Nephron progenitor cell (in vitro differentiated cells): ENCODE data around the gene ZFC3H1.

Experiments
- DNase-seq: peaks from one replicate; pipeline ENCODE4 v3.0.0; 2021
- H3K27ac Mint-ChIP-seq: 2 replicates; pipeline ENCODE4 v1.8.0; 2021; ENCODE audit warnings: mild to moderate bottlenecking, moderate library complexity, mixed read lengths
- H3K27me3 Mint-ChIP-seq: 2 replicates; pipeline ENCODE4 v1.8.0; 2021; ENCODE audit warnings: mild to moderate bottlenecking, low read depth, mixed read lengths; ENCODE audit not compliant: poor library complexity
- H3K36me3 Mint-ChIP-seq: 2 replicates; pipeline ENCODE4 v1.8.0; 2021; ENCODE audit warnings: low read depth, mixed read lengths
- H3K4me1 Mint-ChIP-seq: 2 replicates; pipeline ENCODE4 v1.8.0; 2021; ENCODE audit warnings: mixed read lengths
- H3K4me3 Mint-ChIP-seq: 2 replicates; pipeline ENCODE4 v1.8.0; 2021; ENCODE audit warnings: mild to moderate bottlenecking, moderate library complexity, mixed read lengths
- H3K9me3 Mint-ChIP-seq: 2 replicates; pipeline ENCODE4 v1.8.0; 2021; ENCODE audit warnings: mild to moderate bottlenecking, moderate library complexity, mixed read lengths
- CTCF ChIP-seq: fragments of 200-600 bp; sonication (generic); IDR thresholded peaks from 2 replicates; pipeline ENCODE4 v1.5.0; 2021; ENCODE audit warnings: antibody characterized with exemption

ZFC3H1 gene

DNA sequence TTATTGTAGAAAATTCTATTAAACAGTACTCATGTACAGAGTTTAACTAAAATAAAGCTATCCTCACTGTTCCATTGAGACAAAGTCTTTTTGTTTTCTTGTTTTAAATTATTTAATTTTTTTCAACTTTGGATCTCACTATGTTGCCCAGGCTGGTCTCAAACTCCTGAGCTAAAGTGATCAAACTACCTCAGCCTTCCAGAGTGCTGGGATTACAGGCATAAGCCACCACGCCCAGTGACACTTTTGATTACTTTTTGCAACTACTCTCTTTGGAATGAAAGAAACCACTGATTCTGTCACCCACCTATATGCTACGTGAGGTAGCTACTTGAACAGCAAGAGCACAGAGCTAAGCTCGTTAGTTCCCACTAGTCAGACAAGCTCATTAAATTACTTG lies 17.1 kb downstream of the ZFC3H1 start:
- Mint-ChIP-seq H3K27ac (no peak overlapping the region), H3K36me3 (peaks cover 46% of the 10 kb centered on the region), H3K4me1 (no peaks in the 10 kb centered on the region), H3K4me3 (no peak overlapping the region), H3K9me3 (no peaks in the 10 kb centered on the region), H3K27me3 (peaks cover 3% of the 10 kb centered on the region)
- TF ChIP-seq CTCF: no peak
- DNase-seq: no peak

DNA sequence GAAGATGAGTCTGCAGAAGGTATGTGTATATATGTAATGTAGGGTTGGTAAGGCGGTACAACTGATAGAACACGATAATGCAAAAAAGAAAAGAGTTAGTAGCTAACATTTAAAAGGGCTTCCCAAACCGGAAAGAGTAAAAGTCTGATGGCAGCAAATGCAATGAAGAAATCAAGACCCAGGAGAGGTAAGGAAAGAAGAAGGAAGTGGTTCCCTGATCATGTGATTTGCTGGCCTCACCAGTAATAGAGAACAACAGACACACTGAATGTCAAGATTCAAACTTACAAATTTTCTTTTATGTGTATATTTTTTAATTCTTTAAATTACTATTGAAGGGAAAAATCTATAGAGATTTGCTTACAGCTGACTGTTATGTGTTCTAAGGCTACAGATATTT lies 18.4 kb downstream of the ZFC3H1 start:
- Mint-ChIP-seq H3K4me1 (no peaks in the 10 kb centered on the region), H3K36me3 (peaks cover 49% of the 10 kb centered on the region), H3K27me3 (peaks cover 3% of the 10 kb centered on the region), H3K9me3 (no peaks in the 10 kb centered on the region), H3K27ac (peak overlapping the region; percentile 40), H3K4me3 (no peak overlapping the region)
- DNase-seq: no peak
- no peak for TF ChIP-seq CTCF

DNA sequence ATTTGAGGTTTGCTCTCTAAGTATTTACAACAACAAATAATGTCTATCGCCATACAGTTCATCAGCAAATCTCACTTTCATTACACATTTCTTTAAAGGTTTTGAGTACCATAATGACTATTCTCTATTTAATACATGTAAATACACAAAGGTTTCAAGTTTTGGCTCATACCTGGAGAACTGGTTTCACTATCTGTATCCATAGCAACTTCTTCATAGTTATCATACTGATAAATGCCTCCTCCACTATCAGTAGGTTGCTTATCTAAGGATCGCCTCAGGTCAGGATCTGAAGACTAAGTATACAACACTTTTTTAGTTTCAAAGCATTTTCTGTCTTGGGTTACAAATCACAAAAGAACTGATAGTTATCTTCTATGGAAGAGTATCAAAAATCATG lies 21.4 kb downstream of the ZFC3H1 start:
- Mint-ChIP-seq H3K27me3 (no peaks in the 10 kb centered on the region), H3K4me1 (no peaks in the 10 kb centered on the region), H3K36me3 (peaks cover 50% of the 10 kb centered on the region), H3K9me3 (no peaks in the 10 kb centered on the region), H3K27ac (no peak overlapping the region), H3K4me3 (no peak overlapping the region)
- TF ChIP-seq CTCF: no peak
- no peak for DNase-seq

- no peak overlapping the region for H3K27ac Mint-ChIP-seq
- peaks cover 48% of the 10 kb centered on the region for H3K36me3 Mint-ChIP-seq
- H3K9me3 Mint-ChIP-seq: no peaks in the 10 kb centered on the region
- no peaks in the 10 kb centered on the region for H3K4me1 Mint-ChIP-seq
- no peaks in the 10 kb centered on the region for H3K27me3 Mint-ChIP-seq
- no peak for TF ChIP-seq CTCF
- H3K4me3 Mint-ChIP-seq: no peak overlapping the region
- no peak for DNase-seq
These were observed 22.3 kb downstream of the ZFC3H1 start for GRCh38 chr12:71641390-71641789.

- Mint-ChIP-seq H3K4me1 (no peaks in the 10 kb centered on the region), H3K4me3 (no peak overlapping the region), H3K27ac (no peak overlapping the region), H3K36me3 (peaks cover 50% of the 10 kb centered on the region), H3K9me3 (no peaks in the 10 kb centered on the region), H3K27me3 (no peaks in the 10 kb centered on the region)
- no peak for DNase-seq
- TF ChIP-seq CTCF: no peak
These were observed 23.3 kb downstream of the ZFC3H1 start for GRCh38 chr12:71640316-71640715.

DNA sequence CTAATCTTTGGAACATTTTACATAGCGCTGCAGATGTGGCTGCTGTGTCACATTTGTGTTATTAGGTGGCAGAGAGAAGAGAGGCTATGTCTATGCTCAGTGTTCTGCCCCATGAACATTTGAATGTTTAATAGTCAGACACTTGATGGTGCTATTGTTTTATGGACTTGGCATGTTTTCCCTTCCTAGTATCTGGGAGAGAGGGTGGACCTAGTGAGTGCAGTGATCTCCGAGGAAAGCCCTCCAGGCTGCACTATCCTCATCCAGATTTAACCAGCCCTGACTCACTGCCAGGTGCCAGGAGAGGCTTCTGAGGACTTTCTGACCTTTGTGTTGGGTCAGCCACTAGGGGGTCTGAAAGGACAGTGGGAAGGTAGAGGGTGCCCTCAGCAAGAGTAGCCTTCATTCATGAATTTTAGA lies 24.3 kb downstream of the ZFC3H1 start:
- H3K4me1 Mint-ChIP-seq: no peaks in the 10 kb centered on the region
- DNase-seq: no peak
- no peak overlapping the region for H3K4me3 Mint-ChIP-seq
- no peak overlapping the region for H3K27ac Mint-ChIP-seq
- peaks cover 51% of the 10 kb centered on the region for H3K36me3 Mint-ChIP-seq
- H3K27me3 Mint-ChIP-seq: no peaks in the 10 kb centered on the region
- TF ChIP-seq CTCF: no peak
- no peaks in the 10 kb centered on the region for H3K9me3 Mint-ChIP-seq
